Esophagus squamous epithelium (tissue), 4 donors: ENCODE measurements around the gene CDHR5.
"Not testable (repeated sequence)": the region's sequence is repeated elsewhere in the genome, so short reads cannot be mapped to it uniquely, and the experiment has no call there.

ENCODE experiments used
- CTCF ChIP-seq, 6 experiments: fragments of 450-650 bp in 4 of 6; fragments of 200-600 bp in 2 of 6; sonication (generic) in 2 of 6; IDR thresholded peaks; one replicate each; pipeline ENCODE4 v1.5.1; 2016 to 2019; ENCODE audit warnings: antibody characterized with exemption in 6 of 6, mild to moderate bottlenecking in 4 of 6, moderate library complexity in 4 of 6
- POLR2A ChIP-seq, 4 donors: fragments of 450-650 bp; IDR thresholded peaks; one replicate each; pipeline ENCODE4 v1.6.1; 2017; ENCODE audit warnings: antibody characterized with exemption in 4 of 4, mild to moderate bottlenecking in 4 of 4, moderate library complexity in 3 of 4

DNA sequence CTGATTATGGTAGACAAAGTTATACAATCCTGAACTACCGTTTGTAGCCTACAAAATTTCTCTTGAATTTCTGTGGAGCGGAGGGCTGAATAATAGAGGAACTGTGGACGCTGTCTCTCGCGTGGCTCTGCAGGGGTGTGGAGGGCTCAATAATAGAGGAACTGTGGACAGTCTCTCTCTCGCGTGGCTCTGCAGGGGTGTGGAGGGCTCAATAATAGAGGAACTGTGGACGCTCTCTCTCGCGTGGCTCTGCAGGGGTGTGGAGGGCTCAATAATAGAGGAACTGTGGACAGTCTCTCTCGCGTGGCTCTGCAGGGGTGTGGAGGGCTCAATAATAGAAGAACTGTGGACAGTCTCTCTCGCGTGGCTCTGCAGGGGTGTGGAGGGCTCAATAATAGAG is 28.4 kb upstream of the CDHR5 start:
- TF ChIP-seq CTCF, POLR2A (IDR thresholded peaks at IDR 0.05): not testable (repeated sequence)
